Hepatocyte (in vitro differentiated cells): ENCODE measurements around the gene TRPV2. TPM values are rescaled to one million over a fixed set of nuclear protein-coding genes. Genes with fewer than 3 reads are reported as not detected.
A peak's percentile ranks its signal among the peaks of the same experiment; 100 is the strongest.

ENCODE experiments used
- DNase-seq: peaks from one replicate; pipeline ENCODE4 v3.0.0-alpha.2; 2016; ENCODE audit warnings: low spot score
- H2AFZ ChIP-seq: fragments of 200-600 bp; sonication (generic); 2 replicates; pipeline ENCODE4 v1.6.0; 2016; ENCODE audit warnings: antibody characterized with exemption, mild to moderate bottlenecking
- H3K27ac ChIP-seq: fragments of 200-600 bp; sonication (generic); 2 replicates; pipeline ENCODE4 v1.5.1; 2016; ENCODE audit warnings: mild to moderate bottlenecking
- H3K27me3 ChIP-seq: fragments of 200-600 bp; sonication (generic); 2 replicates; pipeline ENCODE4 v1.6.1; 2016
- H3K36me3 ChIP-seq: fragments of 200-600 bp; sonication (generic); replicated peaks from 2 replicates; pipeline ENCODE4 v1.5.1; 2016; ENCODE audit warnings: low read depth; ENCODE audit not compliant: insufficient read depth
- H3K4me1 ChIP-seq: fragments of 200-600 bp; sonication (generic); 2 replicates; pipeline ENCODE4 v1.5.1; 2016; ENCODE audit warnings: mild to moderate bottlenecking, moderate library complexity; ENCODE audit not compliant: insufficient read depth
- H3K4me2 ChIP-seq: fragments of 200-600 bp; sonication (generic); 2 replicates; pipeline ENCODE4 v1.6.0; 2016
- H3K4me3 ChIP-seq: fragments of 200-600 bp; sonication (generic); 2 replicates; pipeline ENCODE4 v1.5.1; 2016; ENCODE audit warnings: mild to moderate bottlenecking
- H3K79me2 ChIP-seq: fragments of 200-600 bp; sonication (generic); 2 replicates; pipeline ENCODE4 v1.6.0; 2017; ENCODE audit warnings: mild to moderate bottlenecking
- H3K9me2 ChIP-seq: fragments of 200-600 bp; sonication (generic); replicated peaks from 2 replicates; pipeline ENCODE4 v1.6.0; 2017; ENCODE audit warnings: mild to moderate bottlenecking; ENCODE audit not compliant: insufficient read depth
- H3K9me3 ChIP-seq: fragments of 200-600 bp; sonication (generic); 2 replicates; pipeline ENCODE4 v1.5.1; 2016; ENCODE audit warnings: low read depth, mild to moderate bottlenecking
- H4K20me1 ChIP-seq: fragments of 200-600 bp; sonication (generic); 2 replicates; pipeline ENCODE4 v1.6.0; 2016; ENCODE audit warnings: mild to moderate bottlenecking; ENCODE audit not compliant: insufficient read depth, poor library complexity, severe bottlenecking
- EZH2 ChIP-seq: fragments of 200-600 bp; sonication (generic); IDR thresholded peaks from 2 replicates; pipeline ENCODE4 v1.6.1; 2016; ENCODE audit warnings: antibody characterized with exemption, mild to moderate bottlenecking, borderline replicate concordance
- EZH2phosphoT487 ChIP-seq: fragments of 200-600 bp; sonication (generic); IDR thresholded peaks from one replicate; pipeline ENCODE4 v1.6.1; 2018; ENCODE audit warnings: antibody characterized with exemption, mild to moderate bottlenecking, low read depth, moderate library complexity; ENCODE audit not compliant: unreplicated experiment, severe bottlenecking
- WGBS: methylation state at CpG from one replicate; pipeline ENCODE4 v1.1.6; 2016; ENCODE audit warnings: low lambda C conversion rate; ENCODE audit errors: missing lambda C conversion rate; 5-methylcytosine and 5-hydroxymethylcytosine counted together
- polyA plus RNA-seq: library from polyadenylated mRNA; unstranded; fragments of >200 nt; fragmentation: Nextera tagmentation; extraction: Ambion mirVana; gene quantifications from 2 replicates; pipeline ENCODE4 v1.2.1, GENCODE V29; 2016
- total RNA-seq: library from RNA; depleted of rRNA; stranded (reverse); fragments of >200 nt; gene quantifications from 2 replicates; pipeline ENCODE4 v1.2.3, GENCODE V29; 2014
- TF ChIP-seq, protein P1 (sequence below): fragments of 200-600 bp; sonication (generic); IDR thresholded peaks from 2 replicates; pipeline ENCODE4 v1.5.1; 2016; ENCODE audit warnings: antibody characterized with exemption, mild to moderate bottlenecking; ENCODE audit not compliant: poor library complexity

The TRPV2 gene
- total and polyA plus RNA-seq, 2 experiments from 2014 or later: 7.7 to 10.1 TPM

GRCh38 chr17:16442594-16443510 is 27.5 kb downstream of the TRPV2 start:
- no peaks in the 10 kb centered on the region for H3K27me3 ChIP-seq
- no peaks in the 10 kb centered on the region for H3K9me3 ChIP-seq
- H2AFZ ChIP-seq: no peak overlapping the region
- 74% methylated on average over 7 of the region's 7 CpGs for WGBS
- no peak for DNase-seq
- no peak overlapping the region for H3K4me3 ChIP-seq
- H3K36me3 ChIP-seq: peaks cover 4% of the 10 kb centered on the region
- peaks cover 37% of the 10 kb centered on the region for H3K79me2 ChIP-seq
- H3K4me2 ChIP-seq: peak overlapping the region; percentile 92
- H3K9me2 ChIP-seq: no peaks in the 10 kb centered on the region
- TF ChIP-seq, protein P1, sequence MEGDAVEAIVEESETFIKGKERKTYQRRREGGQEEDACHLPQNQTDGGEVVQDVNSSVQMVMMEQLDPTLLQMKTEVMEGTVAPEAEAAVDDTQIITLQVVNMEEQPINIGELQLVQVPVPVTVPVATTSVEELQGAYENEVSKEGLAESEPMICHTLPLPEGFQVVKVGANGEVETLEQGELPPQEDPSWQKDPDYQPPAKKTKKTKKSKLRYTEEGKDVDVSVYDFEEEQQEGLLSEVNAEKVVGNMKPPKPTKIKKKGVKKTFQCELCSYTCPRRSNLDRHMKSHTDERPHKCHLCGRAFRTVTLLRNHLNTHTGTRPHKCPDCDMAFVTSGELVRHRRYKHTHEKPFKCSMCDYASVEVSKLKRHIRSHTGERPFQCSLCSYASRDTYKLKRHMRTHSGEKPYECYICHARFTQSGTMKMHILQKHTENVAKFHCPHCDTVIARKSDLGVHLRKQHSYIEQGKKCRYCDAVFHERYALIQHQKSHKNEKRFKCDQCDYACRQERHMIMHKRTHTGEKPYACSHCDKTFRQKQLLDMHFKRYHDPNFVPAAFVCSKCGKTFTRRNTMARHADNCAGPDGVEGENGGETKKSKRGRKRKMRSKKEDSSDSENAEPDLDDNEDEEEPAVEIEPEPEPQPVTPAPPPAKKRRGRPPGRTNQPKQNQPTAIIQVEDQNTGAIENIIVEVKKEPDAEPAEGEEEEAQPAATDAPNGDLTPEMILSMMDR: no peak
- no peak for TF ChIP-seq EZH2
- no peak for TF ChIP-seq EZH2phosphoT487
- H4K20me1 ChIP-seq: peaks cover 44% of the 10 kb centered on the region
- H3K27ac ChIP-seq: peak overlapping the region; percentile 67
- H3K4me1 ChIP-seq: peaks cover 38% of the 10 kb centered on the region

- peaks cover 44% of the 10 kb centered on the region for H4K20me1 ChIP-seq
- WGBS: 92% methylated on average over 27 of the region's 27 CpGs
- peaks cover 37% of the 10 kb centered on the region for H3K79me2 ChIP-seq
- H3K9me2 ChIP-seq: no peaks in the 10 kb centered on the region
- H3K36me3 ChIP-seq: peaks cover 4% of the 10 kb centered on the region
- no peaks in the 10 kb centered on the region for H3K9me3 ChIP-seq
- H3K4me2 ChIP-seq: no peak overlapping the region
- H3K27me3 ChIP-seq: no peaks in the 10 kb centered on the region
- no peak overlapping the region for H3K4me3 ChIP-seq
- DNase-seq: no peak
- peaks cover 33% of the 10 kb centered on the region for H3K4me1 ChIP-seq
- H2AFZ ChIP-seq: no peak overlapping the region
- no peak for TF ChIP-seq EZH2phosphoT487
- TF ChIP-seq EZH2: no peak
- TF ChIP-seq, protein P1: no peak
- H3K27ac ChIP-seq: peak overlapping the region; percentile 67
Observed at GRCh38 chr17:16443511-16444257, 28.3 kb downstream of the TRPV2 start.

DNA sequence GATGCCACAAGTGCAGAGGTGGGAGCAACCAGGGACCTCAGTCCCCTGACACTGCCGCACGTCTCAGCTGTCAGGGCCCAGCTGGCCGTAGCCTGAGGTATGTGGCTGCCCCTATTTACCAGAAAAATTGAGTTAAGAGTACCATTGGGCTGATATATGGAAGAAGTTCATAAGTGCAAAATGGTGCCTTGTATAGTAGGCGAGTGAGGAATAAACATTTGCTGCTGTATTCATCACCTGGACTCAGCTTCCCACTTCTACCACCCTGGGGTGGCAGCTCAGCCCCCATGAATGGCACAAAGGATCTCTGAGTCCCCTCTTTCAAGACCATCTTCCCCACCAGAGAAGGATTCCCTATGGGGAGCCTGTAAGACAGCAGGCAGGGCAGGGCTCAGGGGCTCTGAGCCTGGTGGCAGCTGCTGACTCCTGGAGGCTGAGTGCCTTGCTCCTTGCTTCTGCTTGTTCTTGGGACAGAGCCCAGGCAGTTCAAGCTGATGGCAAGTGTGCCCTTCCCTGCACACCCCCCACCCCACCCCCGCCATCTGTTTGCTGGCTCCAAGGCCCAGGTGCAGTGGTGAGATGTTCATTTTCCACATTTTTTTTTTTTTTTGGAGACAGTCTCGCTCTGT is 29.0 kb downstream of the TRPV2 start:
- peaks cover 4% of the 10 kb centered on the region for H3K36me3 ChIP-seq
- H3K4me2 ChIP-seq: no peak overlapping the region
- H4K20me1 ChIP-seq: peaks cover 44% of the 10 kb centered on the region
- no peaks in the 10 kb centered on the region for H3K9me2 ChIP-seq
- no peaks in the 10 kb centered on the region for H3K27me3 ChIP-seq
- peak overlapping the region; percentile 30 for H3K27ac ChIP-seq
- no peaks in the 10 kb centered on the region for H3K9me3 ChIP-seq
- H3K4me1 ChIP-seq: peaks cover 33% of the 10 kb centered on the region
- WGBS: 93% methylated on average over 6 of the region's 6 CpGs
- TF ChIP-seq EZH2 (no peak), EZH2phosphoT487 (no peak)
- TF ChIP-seq, protein P1: no peak
- DNase-seq: no peak
- H3K79me2 ChIP-seq: peaks cover 32% of the 10 kb centered on the region
- no peak overlapping the region for H2AFZ ChIP-seq
- H3K4me3 ChIP-seq: no peak overlapping the region
